OCI-LY7 (cell line): ENCODE results near the gene MEAF6. TPM values are rescaled to one million over a fixed set of nuclear protein-coding genes. Genes with fewer than 3 reads are reported as not detected.

Experiments used
- BruUV-seq: library from RNA; stranded (reverse); fragments of 400-500 nt; replicated peaks from 2 replicates; lab custom pipeline; 2021; lab: Mats Ljungman, UMichigan
- CTCF ChIA-PET: fragments of 300-600 bp; sonication (Branson Sonifier 250); formaldehyde crosslinking; loops from one replicate; lab custom pipeline; 2022; ENCODE audit warnings: antibody characterized with exemption; ENCODE audit not compliant: unreplicated experiment; lab: Charles Lee
- POLR2A ChIA-PET: fragments of 300-600 bp; sonication (Branson Sonifier 250); formaldehyde crosslinking; loops from one replicate; lab custom pipeline; 2022; ENCODE audit warnings: antibody characterized with exemption; lab: Charles Lee
- DNase-seq: peaks from one replicate; pipeline ENCODE4 v3.0.0-alpha.2; 2015; ENCODE audit warnings: low spot score
- H2AFZ ChIP-seq: fragments of 200-600 bp; sonication (generic), shearing (Covaris generic); 2 replicates; pipeline ENCODE4 v1.6.1; 2014; ENCODE audit warnings: mild to moderate bottlenecking, antibody characterized with exemption, low read length, moderate library complexity
- H3K27ac ChIP-seq: fragments of 200-600 bp; sonication (generic); 2 replicates; pipeline ENCODE4 v1.5.1; 2014; ENCODE audit warnings: mixed run types, low read depth, mild to moderate bottlenecking, moderate library complexity, low read length, inconsistent platforms; ENCODE audit not compliant: poor library complexity, severe bottlenecking
- H3K36me3 ChIP-seq: fragments of 200-600 bp; sonication (generic); 2 replicates; pipeline ENCODE4 v1.6.1; 2014; ENCODE audit warnings: mild to moderate bottlenecking, antibody characterized with exemption, low read length, moderate library complexity, mixed read lengths; ENCODE audit not compliant: insufficient read depth
- H3K4me1 ChIP-seq: fragments of 200-600 bp; sonication (generic); 2 replicates; pipeline ENCODE4 v1.5.1; 2014; ENCODE audit warnings: mild to moderate bottlenecking, low read length; ENCODE audit not compliant: insufficient read depth, poor library complexity, severe bottlenecking
- H3K4me2 ChIP-seq: fragments of 200-600 bp; sonication (generic); 2 replicates; pipeline ENCODE4 v1.6.1; 2014; ENCODE audit warnings: mild to moderate bottlenecking, low read length
- H3K4me3 ChIP-seq: fragments of 200-600 bp; sonication (generic); 2 replicates; pipeline ENCODE4 v1.5.1; 2014; ENCODE audit warnings: mild to moderate bottlenecking, low read depth, low read length; ENCODE audit not compliant: poor library complexity, severe bottlenecking
- H3K79me2 ChIP-seq: fragments of 200-600 bp; sonication (generic); 2 replicates; pipeline ENCODE4 v1.6.1; 2016; ENCODE audit warnings: low read depth, mild to moderate bottlenecking, low read length, moderate library complexity, mixed read lengths; ENCODE audit not compliant: insufficient read depth
- H3K9me2 ChIP-seq: fragments of 200-600 bp; sonication (generic); 2 replicates; pipeline ENCODE4 v1.6.1; 2016; ENCODE audit warnings: mild to moderate bottlenecking, low read length, mixed read lengths; ENCODE audit not compliant: insufficient read depth
- H3K9me3 ChIP-seq: fragments of 200-600 bp; sonication (generic); 2 replicates; pipeline ENCODE4 v1.6.1; 2014; ENCODE audit warnings: mild to moderate bottlenecking, mixed run types, low read length, mixed read lengths
- H4K20me1 ChIP-seq: fragments of 200-600 bp; sonication (generic); 2 replicates; pipeline ENCODE4 v1.6.1; 2014; ENCODE audit warnings: mild to moderate bottlenecking, antibody characterized with exemption, low read length, moderate library complexity, mixed read lengths; ENCODE audit not compliant: insufficient read depth
- CTCF ChIP-seq: fragments of 200-600 bp; sonication (generic); conservative IDR thresholded peaks from 2 replicates; pipeline ENCODE4 v1.5.1; 2014; ENCODE audit warnings: mild to moderate bottlenecking, antibody characterized with exemption, low read length, moderate library complexity, mixed read lengths
- EZH2phosphoT487 ChIP-seq: fragments of 200-600 bp; sonication (generic); IDR thresholded peaks from 2 replicates; pipeline ENCODE4 v1.6.1; 2018; ENCODE audit warnings: low read depth, borderline replicate concordance, mild to moderate bottlenecking, mixed run types, antibody characterized with exemption, low read length, moderate library complexity, mixed read lengths
- intact Hi-C: fragments of 100-400 bp; cut with micrococcal nuclease; formaldehyde crosslinking; loops from one replicate; pipeline ENCODE4 v1.10.0; 2022; ENCODE audit not compliant: unreplicated experiment
- total RNA-seq, 2 experiments: library from RNA; depleted of rRNA in 1 of 2; stranded (reverse); fragments of >200 nt in 1 of 2; shearing (Covaris generic) in 1 of 2; gene quantifications; 2 replicates each; pipeline ENCODE4 v1.2.3, GENCODE V29; 2014 to 2022

Gene MEAF6
- total RNA-seq, 2 experiments from 2014 or later = 69.8 to 74.3 TPM

- no peak for TF ChIP-seq EZH2phosphoT487
- Histone ChIP-seq H3K9me3 (no peaks in the 10 kb centered on the region), H3K79me2 (peaks cover 54% of the 10 kb centered on the region), H3K4me1 (peaks cover 48% of the 10 kb centered on the region), H3K36me3 (peaks cover 75% of the 10 kb centered on the region), H3K27ac (peak overlapping the region; percentile 78), H3K4me3 (peak overlapping the region; percentile 78), H3K9me2 (no peaks in the 10 kb centered on the region), H2AFZ (no peak overlapping the region), H4K20me1 (peaks cover 9% of the 10 kb centered on the region; the same call in 1 of the 2 replicates), H3K4me2 (peak overlapping the region; percentile 97)
- ChIA-PET CTCF (interaction anchor here (0.6 to 1.4 kb wide), 3 partner anchors 9 to 44 kb away, joined by 3 to 8 read pairs (median 3); no protein-coding TSS in a partner anchor), POLR2A (interaction anchor here (1.0 to 1.3 kb wide), 3 partner anchors 8 to 34 kb away, joined by 3 to 5 read pairs (median 5); no protein-coding TSS in a partner anchor)
- DNase-seq = no peak
- no TSS peak for BruUV-seq
- intact Hi-C loops = no loop called here
Observed at GRCh38 chr1:37478451-37478881, 36.1 kb downstream of the MEAF6 start.

GRCh38 chr1:37477946-37478345 is 36.6 kb downstream of the MEAF6 start:
- no peak for TF ChIP-seq CTCF
- TF ChIP-seq EZH2phosphoT487 = no peak
- Histone ChIP-seq H4K20me1 (peaks cover 9% of the 10 kb centered on the region; the same call in 1 of the 2 replicates), H3K9me2 (no peaks in the 10 kb centered on the region), H3K79me2 (peaks cover 54% of the 10 kb centered on the region), H3K9me3 (no peaks in the 10 kb centered on the region), H3K27ac (peak overlapping the region; percentile 78), H3K4me3 (peak overlapping the region; percentile 78), H3K4me2 (peak overlapping the region; percentile 97), H3K36me3 (peaks cover 70% of the 10 kb centered on the region), H2AFZ (no peak overlapping the region), H3K4me1 (peaks cover 53% of the 10 kb centered on the region)
- no peak for DNase-seq
- BruUV-seq = no TSS peak
- ChIA-PET CTCF (interaction anchor here (0.6 to 1.4 kb wide), 3 partner anchors 9 to 43 kb away, joined by 3 to 8 read pairs (median 3); no protein-coding TSS in a partner anchor), POLR2A (interaction anchor here (1.3 kb wide), 1 partner anchor 18 kb away, joined by 3 read pairs; no protein-coding TSS in a partner anchor)
- intact Hi-C loops = no loop called here

GRCh38 chr1:37477198-37477931 is 37.2 kb downstream of the MEAF6 start:
- DNase-seq = peak; percentile 63
- BruUV-seq = no TSS peak
- ChIA-PET POLR2A (interaction anchor here (0.6 to 2.1 kb wide), 3 partner anchors 17 to 263 kb away, joined by 3 to 8 read pairs (median 3); partner anchors contain the start of gene MEAF6), CTCF (interaction anchor here (1.4 kb wide), 1 partner anchor 10 kb away, joined by 8 read pairs; no protein-coding TSS in a partner anchor)
- Histone ChIP-seq H2AFZ (no peak overlapping the region), H3K4me3 (peak overlapping the region; percentile 78), H3K79me2 (peaks cover 54% of the 10 kb centered on the region), H3K36me3 (peaks cover 64% of the 10 kb centered on the region), H3K27ac (peak overlapping the region; percentile 78), H3K4me2 (peak overlapping the region; percentile 97), H3K9me2 (no peaks in the 10 kb centered on the region), H4K20me1 (peaks cover 9% of the 10 kb centered on the region; the same call in 1 of the 2 replicates), H3K4me1 (peaks cover 58% of the 10 kb centered on the region), H3K9me3 (no peaks in the 10 kb centered on the region)
- intact Hi-C loops = no loop called here
- no peak for TF ChIP-seq EZH2phosphoT487
